ENCODE results near the gene LRRC49.

Gene LRRC49

DNA sequence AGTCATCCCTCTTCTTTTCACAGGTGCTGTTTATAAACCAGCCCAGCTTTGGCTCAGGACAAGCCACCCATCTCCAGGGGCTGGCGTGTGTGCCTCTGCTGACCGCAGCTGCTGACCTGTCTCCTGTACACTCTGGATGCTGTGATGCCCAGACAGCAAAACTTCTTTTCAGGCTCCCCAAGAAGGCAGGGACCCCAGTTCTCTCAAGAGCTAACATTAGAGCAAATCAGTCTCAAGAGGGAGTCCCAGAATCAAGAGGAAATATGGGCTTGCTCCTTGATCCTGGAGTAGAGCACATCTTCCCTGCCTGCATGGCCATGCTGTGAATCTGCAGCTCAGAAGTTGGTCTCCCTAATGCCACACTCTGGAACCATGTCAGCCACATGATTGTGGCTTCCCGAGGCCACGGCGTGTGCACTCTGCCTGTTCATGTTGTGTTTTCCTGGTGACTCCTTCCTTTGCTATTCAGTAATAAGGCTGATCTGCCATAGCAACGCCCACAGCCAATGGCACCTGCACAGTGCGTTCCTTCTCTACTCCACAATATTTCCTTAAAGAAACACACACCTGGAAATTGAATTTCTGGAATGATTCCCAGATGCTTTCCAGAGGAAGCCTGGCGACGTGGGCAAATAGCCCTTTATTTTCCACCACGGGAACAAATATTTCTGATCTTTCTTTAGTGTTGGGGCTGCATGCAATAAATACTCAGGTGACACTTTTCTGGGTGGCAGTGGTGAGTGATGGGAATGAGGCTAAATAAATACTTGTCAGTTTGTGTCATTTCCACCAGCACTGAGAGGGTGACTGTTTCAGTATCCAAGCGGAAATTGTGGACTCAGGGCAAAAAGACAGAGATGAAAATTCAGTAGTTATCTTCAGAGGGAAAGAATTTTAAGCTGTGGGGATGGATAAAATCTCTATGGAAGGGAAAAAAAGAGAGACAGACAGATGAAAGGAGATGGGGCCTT lies 200.7 kb downstream of the LRRC49 start:
- no peak for DNase-seq

DNA sequence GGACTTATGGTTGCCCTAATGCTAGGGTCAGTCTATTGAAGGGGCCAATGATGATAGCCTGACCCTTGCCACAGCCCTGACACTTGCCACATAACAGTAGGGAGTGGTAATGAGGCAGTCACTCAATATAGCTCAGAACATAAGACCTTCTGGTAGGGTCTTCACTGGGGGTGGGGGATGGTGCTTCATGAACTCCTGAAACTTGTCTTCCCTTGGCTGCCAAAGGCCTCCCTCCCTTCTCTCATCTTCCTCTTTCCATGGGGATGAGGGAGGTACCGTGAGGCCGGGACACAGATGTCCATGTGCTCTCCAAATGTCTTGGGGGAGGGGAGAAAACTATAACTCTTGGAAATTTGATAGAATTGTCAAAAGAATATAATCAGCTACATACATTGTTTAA lies 201.5 kb downstream of the LRRC49 start:
- no peak for DNase-seq

DNA sequence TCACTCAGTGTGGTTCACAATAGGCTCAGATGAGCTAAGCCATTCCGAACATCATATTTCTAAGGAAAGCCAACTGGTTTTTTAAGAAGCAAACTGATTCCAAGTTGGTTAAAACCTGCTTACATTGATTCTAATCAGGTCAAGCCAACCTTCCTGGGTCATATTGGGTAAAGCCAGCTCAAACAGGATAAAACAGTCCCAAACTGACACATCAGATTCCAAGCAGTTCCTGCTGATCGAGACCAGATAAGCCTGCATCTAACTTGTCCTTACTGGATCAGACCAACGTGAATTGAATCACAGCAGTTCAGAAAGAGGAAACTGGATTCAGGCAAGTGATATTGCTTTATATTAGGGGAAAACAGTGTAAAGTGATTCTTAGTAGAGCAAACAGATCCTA lies 204.1 kb downstream of the LRRC49 start:
- DNase-seq = no peak

DNA sequence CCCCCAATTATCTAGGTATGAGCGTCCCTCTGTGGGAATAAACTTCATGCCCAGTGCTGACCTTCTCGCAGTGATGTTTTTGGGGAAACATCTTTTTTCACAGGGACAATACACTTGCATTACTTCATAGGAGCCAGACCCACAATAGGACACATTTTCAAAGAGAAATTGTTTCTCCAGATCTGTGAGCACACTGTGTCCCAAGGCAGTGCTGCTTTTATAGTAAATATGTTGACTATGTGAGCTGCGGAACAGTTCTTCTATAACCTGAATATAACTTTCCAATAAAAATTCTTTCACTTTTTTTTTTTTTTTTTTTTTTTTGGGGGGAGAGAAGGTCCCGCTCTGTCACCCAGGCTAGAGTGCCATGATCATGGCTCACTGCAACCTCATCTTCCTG lies 205.3 kb downstream of the LRRC49 start:
- no peak for DNase-seq

DNA sequence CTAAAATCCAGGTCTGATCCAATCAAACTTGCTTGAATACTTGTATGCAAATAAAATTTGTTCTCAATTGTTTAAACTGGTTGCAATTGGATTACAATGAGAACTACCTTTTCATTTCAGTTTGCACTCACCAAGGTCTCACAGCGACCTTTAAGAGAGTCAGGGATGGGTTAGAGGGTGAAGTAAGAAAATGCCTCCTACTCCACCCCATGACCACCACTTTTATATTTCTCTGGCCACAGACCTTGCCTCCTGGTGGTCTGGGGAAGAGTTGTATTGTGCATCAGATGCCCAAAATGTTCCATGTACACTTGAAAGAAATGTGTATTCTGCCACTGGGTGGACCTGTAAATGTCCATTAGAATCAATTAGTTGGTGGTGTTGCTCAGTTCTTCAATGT lies 206.3 kb downstream of the LRRC49 start:
- no peak for DNase-seq

Data from GDM1 (cell line).